ENCODE data around the gene TMEM41B.

The TMEM41B gene

DNA sequence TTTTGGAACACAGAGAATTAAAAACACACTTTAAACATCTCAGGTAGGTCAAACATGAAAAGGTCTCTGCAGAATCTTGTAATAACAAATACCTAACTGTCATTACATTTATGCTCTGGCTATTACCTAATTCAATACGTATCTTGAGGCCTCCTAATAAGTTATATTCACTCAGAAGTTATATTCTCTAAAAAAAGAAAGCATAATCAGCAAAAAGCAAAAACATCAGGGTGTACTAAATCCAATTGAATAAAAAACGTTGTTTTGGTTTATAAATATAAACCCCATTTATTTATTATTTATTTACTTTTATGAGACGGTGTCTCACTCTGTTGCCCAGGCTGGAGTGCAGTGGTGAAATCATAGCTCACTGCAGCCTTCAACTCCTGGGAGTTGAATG, 10.2 kb downstream of the TMEM41B start:
- DNase-seq, result no peak

- DNase-seq, result no peak
Measured at GRCh38 chr11:9302448-9302847, 11.9 kb downstream of the TMEM41B start.

DNA sequence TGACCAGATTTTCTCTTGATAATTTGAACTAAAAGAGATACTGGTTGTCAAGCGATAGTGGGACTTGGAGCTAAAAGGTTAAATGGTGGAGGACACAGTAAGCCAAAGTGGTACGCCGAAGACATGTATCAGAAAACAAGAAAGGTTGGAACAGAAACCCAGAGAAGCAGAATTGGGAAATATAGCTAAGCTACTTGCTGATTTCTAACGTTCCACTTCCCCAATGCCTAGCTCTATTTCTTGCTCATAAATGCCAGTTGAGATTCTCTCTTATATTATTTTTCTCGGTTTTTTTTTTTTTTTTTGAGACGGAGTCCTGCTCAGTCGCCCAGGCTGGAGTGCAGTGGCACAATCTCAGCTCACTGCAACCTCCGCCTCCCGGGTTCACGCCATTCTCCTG, 12.7 kb downstream of the TMEM41B start:
- no peak for DNase-seq

DNA sequence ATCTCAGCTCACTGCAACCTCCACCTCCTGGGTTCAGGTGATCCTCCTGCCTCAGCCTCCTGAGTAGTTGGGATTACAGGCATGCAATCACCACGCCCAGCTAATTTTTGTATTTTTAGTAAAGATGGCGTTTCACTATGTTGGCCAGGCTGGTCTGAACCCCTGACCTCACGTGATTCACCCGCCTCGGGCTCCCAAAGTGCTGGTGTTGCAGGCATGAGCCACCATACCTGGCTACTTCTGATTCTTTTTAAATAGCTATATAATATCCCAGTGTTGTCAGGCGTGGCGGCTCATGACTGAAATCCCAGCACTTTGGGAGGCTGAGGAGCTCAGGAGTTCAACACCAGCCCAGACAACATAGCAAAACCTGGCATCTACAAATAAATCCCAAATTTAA, 20.7 kb downstream of the TMEM41B start:
- no peak for DNase-seq

- no peak for DNase-seq
Measured at GRCh38 chr11:9285850-9286587, 28.4 kb downstream of the TMEM41B start.

DNA sequence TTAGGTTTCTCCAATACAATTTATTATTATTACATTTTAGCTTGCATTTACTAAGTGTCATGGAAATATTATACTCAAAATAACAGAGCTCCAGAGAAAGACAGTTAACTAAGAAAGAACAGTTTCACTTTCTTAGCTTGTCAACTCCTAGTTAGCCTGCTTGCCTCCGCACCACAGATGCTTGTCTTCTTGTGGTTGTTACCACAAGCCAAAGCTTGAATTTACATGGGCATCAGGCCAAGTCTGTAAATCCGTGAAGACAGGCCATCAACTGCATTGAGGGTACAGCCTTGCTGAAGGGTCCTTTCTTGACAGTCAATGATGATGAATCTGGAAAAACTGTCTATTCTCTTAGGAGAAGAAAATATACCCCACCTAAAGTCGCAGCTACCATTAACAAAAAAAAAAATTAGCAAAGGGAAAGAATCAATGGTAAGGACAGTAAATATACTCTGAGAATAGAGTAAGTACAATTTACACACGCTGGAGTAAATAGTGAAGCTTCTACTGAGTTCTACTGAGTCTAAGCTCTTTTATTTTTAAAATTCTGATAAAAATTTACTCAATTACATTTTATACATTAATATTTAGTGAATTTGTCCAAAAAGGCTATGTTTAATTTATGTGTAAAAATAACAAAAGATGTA, 33.6 kb downstream of the TMEM41B start:
- peak; percentile 26 for DNase-seq

GRCh38 chr11:9277176-9277575, 37.2 kb downstream of the TMEM41B start:
- DNase-seq, result no peak

DNA sequence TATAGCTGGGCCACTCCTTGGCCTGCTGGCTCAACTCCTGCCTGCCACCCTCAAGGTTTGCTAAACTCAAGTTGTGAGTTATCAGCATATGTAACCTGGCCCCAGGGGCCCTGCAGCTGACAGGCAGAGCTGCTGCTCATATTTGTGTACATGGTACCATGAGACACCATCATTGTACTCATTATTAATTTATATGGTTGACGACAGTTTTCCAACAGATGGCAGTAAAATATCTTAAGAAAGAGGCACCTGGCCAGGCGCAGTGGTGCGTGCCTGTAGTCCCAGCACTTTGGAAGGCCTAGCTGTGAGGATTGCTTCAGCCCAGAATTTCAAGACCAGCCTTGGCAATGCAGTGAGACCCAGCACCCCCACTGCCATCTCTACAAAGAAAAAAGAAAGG, 37.8 kb downstream of the TMEM41B start:
- no peak for DNase-seq

GRCh38 chr11:9274499-9275258, 39.7 kb downstream of the TMEM41B start:
- DNase-seq, result no peak

- peak; percentile 23 for DNase-seq
Measured at GRCh38 chr11:9273376-9274336, 40.7 kb downstream of the TMEM41B start.

DNA sequence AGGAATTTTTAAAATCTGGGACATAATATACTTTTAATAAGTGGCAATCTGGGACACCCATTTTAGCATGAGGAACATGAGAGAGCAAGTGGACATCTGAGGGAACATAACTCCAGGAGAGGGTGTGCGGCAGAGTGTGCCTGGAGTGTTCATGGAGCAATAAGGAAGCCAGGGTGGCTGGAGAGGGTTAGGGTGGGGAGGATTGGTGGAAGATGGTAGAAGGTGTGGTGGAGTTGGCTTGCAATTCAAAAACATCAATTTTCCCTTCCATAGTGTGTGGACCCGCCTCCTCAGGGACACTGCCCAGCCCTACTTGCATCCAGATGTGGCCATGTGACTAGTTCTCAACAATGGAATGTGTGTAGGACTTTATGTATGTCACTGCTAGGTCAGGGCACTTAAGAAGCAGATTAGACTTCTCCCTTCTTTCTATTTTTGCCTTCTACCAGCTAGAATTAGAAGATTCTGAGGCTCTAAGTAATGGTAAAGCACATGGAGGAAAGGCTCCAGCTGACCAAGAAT, 44.8 kb downstream of the TMEM41B start:
- DNase-seq, result no peak

DNA sequence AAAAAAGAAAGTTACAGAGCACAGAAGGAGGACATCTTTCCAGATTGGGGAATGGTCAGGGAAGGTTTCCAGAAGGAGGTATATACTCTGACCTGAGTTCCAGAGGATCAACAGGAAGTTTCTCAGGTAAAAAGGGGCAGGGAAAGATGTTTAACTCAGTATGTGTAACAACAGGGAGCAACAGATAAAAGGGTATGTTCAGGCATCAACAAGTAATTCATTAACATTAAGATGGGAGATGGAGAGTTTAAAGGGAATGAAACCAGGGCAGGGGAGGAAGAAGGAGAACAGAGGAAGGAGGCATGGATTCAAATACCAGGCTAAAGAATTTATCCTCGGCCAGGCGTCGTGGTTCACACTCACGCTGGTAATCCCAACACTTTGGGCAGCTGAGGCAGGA, 46.7 kb downstream of the TMEM41B start:
- no peak for DNase-seq

GRCh38 chr11:9266926-9267325, 47.5 kb downstream of the TMEM41B start:
- DNase-seq, result no peak

- no peak for DNase-seq
Measured at GRCh38 chr11:9266132-9266736, 48.2 kb downstream of the TMEM41B start.

GRCh38 chr11:9265211-9266131, 48.9 kb downstream of the TMEM41B start, which contains the start of gene DENND5A:
DENND5A (minus strand) TSS chr11:9265350; CDS start chr11:9265069, 281 bp downstream.
- peak; percentile 61 for DNase-seq

DNA sequence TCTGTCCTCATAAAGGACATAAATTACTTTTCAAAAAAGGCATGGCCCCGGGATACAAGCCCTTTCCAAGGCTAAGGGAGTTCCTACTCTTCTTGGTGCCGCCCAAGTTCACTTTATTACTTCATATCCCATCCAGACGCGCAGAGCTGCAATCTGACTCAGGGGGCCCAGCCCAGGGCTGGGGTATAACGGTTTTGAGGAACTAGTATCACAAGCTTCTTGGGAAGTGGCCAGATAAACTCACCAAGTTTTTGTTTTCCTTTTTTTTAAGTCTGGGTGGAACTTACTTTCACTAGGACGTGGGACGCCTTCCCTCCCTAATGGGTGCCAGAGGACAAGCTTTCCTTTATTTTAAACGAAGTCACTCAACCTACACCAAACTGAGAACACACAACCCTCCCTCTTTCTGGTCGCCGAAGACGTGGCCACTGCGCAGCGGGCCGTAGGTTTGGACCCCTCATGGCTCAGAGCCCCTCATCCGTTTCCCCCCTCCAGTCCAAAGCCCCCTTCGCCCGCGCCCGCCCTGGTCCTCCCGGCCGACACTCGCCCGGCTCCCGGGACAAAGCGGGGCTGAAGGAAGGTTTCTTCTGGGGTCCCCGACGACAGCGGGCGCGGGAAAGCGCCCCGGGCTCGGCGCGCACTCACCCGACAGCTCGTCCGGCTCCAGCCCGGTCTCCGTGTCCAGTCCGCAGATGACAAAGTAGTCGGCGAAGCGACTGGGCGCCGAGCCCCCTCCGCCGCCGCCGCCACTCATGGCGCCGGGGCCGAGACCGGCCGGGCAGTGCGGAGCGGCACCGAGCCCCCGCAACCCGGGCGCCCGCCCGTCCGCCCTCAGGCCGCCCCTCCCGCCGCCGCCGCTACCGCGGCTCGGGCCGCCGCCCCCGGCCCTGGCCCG, 49.8 kb downstream of the TMEM41B start:
- DNase-seq, result no peak

GRCh38 chr11:9263840-9264315, 50.5 kb downstream of the TMEM41B start:
- DNase-seq, result peak; percentile 39

GRCh38 chr11:9260838-9261146, 53.6 kb downstream of the TMEM41B start:
- peak; percentile 13 for DNase-seq

DNA sequence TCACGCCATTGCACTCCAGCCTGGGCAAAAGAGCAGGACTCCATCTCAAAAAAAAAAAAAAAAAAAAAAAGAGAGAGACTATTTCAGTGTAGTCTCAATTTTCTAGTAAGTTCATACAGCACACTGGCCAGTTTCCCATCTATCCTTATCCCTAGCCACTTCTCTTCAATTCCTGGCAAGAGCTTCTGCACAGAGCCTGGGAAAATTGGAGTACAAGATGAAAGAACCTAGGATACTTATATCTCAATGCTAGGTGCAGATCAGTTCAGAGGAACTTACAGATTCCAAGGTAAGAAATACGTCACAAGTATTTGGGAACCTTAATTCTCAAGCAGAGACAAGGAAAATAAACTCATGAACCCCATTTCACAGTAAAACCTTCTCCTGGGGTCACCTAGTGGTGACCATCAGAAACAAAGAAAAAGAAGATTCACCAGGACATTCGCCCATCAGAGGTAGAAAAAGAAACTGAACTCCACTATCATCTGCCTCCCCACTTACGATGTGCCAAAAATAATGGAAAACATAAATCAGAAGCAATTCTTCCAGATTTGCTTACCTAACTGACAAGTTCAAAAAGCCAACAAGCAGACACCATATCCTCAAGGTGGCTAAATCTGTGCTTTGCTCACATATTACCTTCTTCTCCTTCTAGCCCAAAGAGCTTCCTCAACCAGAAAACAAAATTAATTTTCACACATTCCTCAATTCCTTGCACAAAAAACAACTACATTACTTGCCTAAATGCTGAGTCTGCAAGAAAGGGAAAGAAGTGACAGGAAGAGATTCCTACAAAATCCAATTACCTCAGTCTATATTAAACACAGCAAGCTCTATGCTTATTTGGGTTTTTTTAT, 54.2 kb downstream of the TMEM41B start:
- no peak for DNase-seq

All from NK-92 treated with Interleukin-12 subunit alpha and Interleukin-12 subunit beta, amount 100 ng/mL, for 24 hours (cell line).